HepG2 (cell line): Measurements from ENCODE around the gene COPS7B. TPM values are rescaled to one million over a fixed set of nuclear protein-coding genes. Genes with fewer than 3 reads are reported as not detected.

Source experiments
- ATF4 ChIP-seq, 2 experiments: fragments of 450-650 bp in 1 of 2; sonication (generic) in 1 of 2; formaldehyde crosslinking; IDR thresholded peaks; 2 replicates each; pipeline versions ENCODE4 v1.5.0 to v1.8.0; 2020 to 2022; ENCODE audit warnings: mild to moderate bottlenecking in 1 of 2, missing genetic modification reagents in 1 of 2
- CREB3 ChIP-seq: sonication (generic); formaldehyde crosslinking; IDR thresholded peaks from 2 replicates; pipeline ENCODE4 v1.5.0; 2020; ENCODE audit warnings: missing genetic modification reagents
- EED ChIP-seq: sonication (generic); formaldehyde crosslinking; IDR thresholded peaks from 2 replicates; pipeline ENCODE4 v1.5.0; 2020; ENCODE audit warnings: mild to moderate bottlenecking, missing genetic modification reagents
- GZF1 ChIP-seq: sonication (generic); formaldehyde crosslinking; IDR thresholded peaks from 2 replicates; pipeline ENCODE4 v1.5.1; 2020; ENCODE audit warnings: mild to moderate bottlenecking, missing genetic modification reagents
- HNRNPK ChIP-seq: fragments of 200-400 bp; formaldehyde crosslinking; IDR thresholded peaks from 2 replicates; pipeline ENCODE4 v1.6.1; 2018; ENCODE audit warnings: low read length, low read depth, moderate library complexity, mild to moderate bottlenecking; ENCODE audit not compliant: poor library complexity, severe bottlenecking
- IRF1 ChIP-seq: sonication (generic); formaldehyde crosslinking; IDR thresholded peaks from 2 replicates; pipeline ENCODE4 v1.4.0; 2020; ENCODE audit warnings: low read depth, mild to moderate bottlenecking, missing genetic modification reagents
- LBX2 ChIP-seq: sonication (generic); formaldehyde crosslinking; IDR thresholded peaks from 2 replicates; pipeline ENCODE4 v1.5.0; 2020; ENCODE audit warnings: missing genetic modification reagents, mild to moderate bottlenecking, borderline replicate concordance
- PRPF4 ChIP-seq: fragments of 200-400 bp; formaldehyde crosslinking; IDR thresholded peaks from 2 replicates; pipeline ENCODE4 v1.6.1; 2016; ENCODE audit warnings: low read length, low read depth; ENCODE audit not compliant: poor library complexity, severe bottlenecking
- REST ChIP-seq, 2 experiments: IDR thresholded peaks; 2 replicates each; pipeline ENCODE4 v1.6.1; 2011 to 2012; ENCODE audit warnings: low read length in 2 of 2, borderline replicate concordance in 1 of 2, low read depth in 1 of 2, mild to moderate bottlenecking in 1 of 2, moderate library complexity in 1 of 2
- STAT6 ChIP-seq: sonication (generic); formaldehyde crosslinking; IDR thresholded peaks from 2 replicates; pipeline ENCODE4 v1.4.0; 2020; ENCODE audit warnings: missing genetic modification reagents, mild to moderate bottlenecking, borderline replicate concordance
- TOE1 ChIP-seq: sonication (generic); formaldehyde crosslinking; IDR thresholded peaks from 2 replicates; pipeline ENCODE4 v1.4.0; 2020; ENCODE audit warnings: mild to moderate bottlenecking, missing genetic modification reagents
- ZKSCAN8 ChIP-seq: IDR thresholded peaks from 2 replicates; pipeline ENCODE4 v1.6.1; 2016; ENCODE audit warnings: borderline replicate concordance, missing genetic modification reagents, missing compliant biosample characterization
- ZMAT3 ChIP-seq: sonication (generic); formaldehyde crosslinking; conservative IDR thresholded peaks from 2 replicates; pipeline ENCODE4 v1.7.0; 2021; ENCODE audit warnings: missing genetic modification reagents
- ZNF543 ChIP-seq: sonication (generic); formaldehyde crosslinking; IDR thresholded peaks from 2 replicates; pipeline ENCODE4 v1.4.0; 2020; ENCODE audit warnings: mild to moderate bottlenecking, missing genetic modification reagents
- ZNF639 ChIP-seq: conservative IDR thresholded peaks from 2 replicates; pipeline ENCODE4 v1.6.1; 2018; ENCODE audit warnings: missing genetic modification reagents
- ZNF788 ChIP-seq: sonication (generic); formaldehyde crosslinking; IDR thresholded peaks from 2 replicates; pipeline ENCODE4 v1.5.0; 2020; ENCODE audit warnings: mild to moderate bottlenecking, missing genetic modification reagents, borderline replicate concordance
- polyA plus RNA-seq, 8 experiments: library from polyadenylated mRNA; depleted of rRNA in 3 of 8; stranded (reverse) in 7 of 8; unstranded in 1 of 8; fragments of >200 nt; fragmentation: Illumina TruSeq in 4 of 8; extraction: Trizol in 4 of 8; gene quantifications; 2 replicates each; pipeline versions ENCODE4 v1.2.1 to v1.2.3, GENCODE V29; 2011 to 2016; ENCODE audit warnings: low read depth in 4 of 8, missing spikeins in 1 of 8, mixed read lengths in 1 of 8; ENCODE audit not compliant: insufficient read depth in 1 of 8
- total RNA-seq, 5 experiments: library from RNA; depleted of rRNA; stranded (reverse); fragments of >200 nt; fragmentation: Illumina TruSeq; extraction: Trizol; gene quantifications; 2 replicates each; pipeline ENCODE4 v1.2.3, GENCODE V29; 2016; ENCODE audit warnings: low read depth in 1 of 5

COPS7B gene
- total and polyA plus RNA-seq, 2 of the 13 experiments (the other 11 are each of a cell fraction or from before 2014, with no cell fraction given): 30.6 to 62.7 TPM

- peak in 1 of 2 experiments; percentile 78; a peak in 2 of 4 replicates for TF ChIP-seq ATF4 (CRISPR knock-in tag; IDR thresholded peaks at IDR 0.05)
- peak; percentile 80 for TF ChIP-seq CREB3 (CRISPR knock-in tag)
- peak; percentile 62; the same call in 1 of the 2 replicates for TF ChIP-seq LBX2 (CRISPR knock-in tag)
- TF ChIP-seq PRPF4: peak; percentile 53
- peak; percentile 95 for TF ChIP-seq HNRNPK
- peak; percentile 93 for TF ChIP-seq ZNF543 (CRISPR knock-in tag)
- TF ChIP-seq ZKSCAN8 (CRISPR knock-in tag): peak; percentile 94
- TF ChIP-seq EED (CRISPR knock-in tag): peak; percentile 97
- TF ChIP-seq IRF1 (CRISPR knock-in tag): peak; percentile 81; the same call in 1 of the 2 replicates
- peak; percentile 97 for TF ChIP-seq ZNF639 (CRISPR knock-in tag)
- peak; percentile 80; the same call in 1 of the 2 replicates for TF ChIP-seq TOE1 (CRISPR knock-in tag)
- TF ChIP-seq STAT6: peak; percentile 96; the same call in 1 of the 2 replicates
- peak; percentile 95 for TF ChIP-seq ZMAT3
- TF ChIP-seq GZF1 (CRISPR knock-in tag): peak; percentile 82; the same call in 1 of the 2 replicates
- TF ChIP-seq REST (IDR thresholded peaks at IDR 0.05; ENCODE audit: borderline replicate concordance in 1 of 2, low read depth in 1 of 2, low read length in 2 of 2): peak in 1 of 2 experiments; percentile 80; a peak in 2 of 4 replicates
- peak; percentile 100 for TF ChIP-seq ZNF788 (CRISPR knock-in tag)
Measured at GRCh38 chr2:231786177-231786916, at the start of gene COPS7B (continued).
